Activated CD4-positive, CD25-positive, alpha-beta regulatory T cell treated with anti-CD3 and anti-CD28 coated beads, Interleukin-2, amount 50 U/mL, for 16 hours (primary cell): Measurements from ENCODE around the gene UST.
A peak's percentile ranks its signal among the peaks of the same experiment; 100 is the strongest.

Source experiments
- DNase-seq: peaks from one replicate; pipeline ENCODE4 v3.0.0-alpha.2; 2020; ENCODE audit warnings: low read depth, low spot score

The UST gene

GRCh38 chr6:149060985-149061760, 314.3 kb downstream of the UST start:
- no peak for DNase-seq

DNA sequence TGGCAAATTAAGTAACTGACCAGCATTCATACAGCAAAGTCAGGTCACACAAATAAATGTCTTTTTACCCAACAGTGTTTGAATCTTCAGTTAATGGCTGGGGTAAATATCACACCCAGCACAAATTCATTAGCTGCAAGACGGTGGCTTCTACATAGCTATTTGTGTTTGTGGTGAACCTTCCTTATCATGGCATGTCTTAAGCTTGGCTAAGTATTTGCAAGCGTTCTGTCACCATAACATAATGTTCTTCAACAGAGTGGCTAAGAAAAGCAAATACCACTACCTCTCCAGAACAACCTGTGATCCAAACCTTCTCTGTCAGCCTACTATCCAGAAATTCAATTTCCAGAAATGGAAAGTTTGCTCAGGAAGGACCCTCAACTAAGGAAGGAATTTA, 315.1 kb downstream of the UST start:
- no peak for DNase-seq

GRCh38 chr6:149062653-149063348, 316.0 kb downstream of the UST start:
- DNase-seq = no peak

DNA sequence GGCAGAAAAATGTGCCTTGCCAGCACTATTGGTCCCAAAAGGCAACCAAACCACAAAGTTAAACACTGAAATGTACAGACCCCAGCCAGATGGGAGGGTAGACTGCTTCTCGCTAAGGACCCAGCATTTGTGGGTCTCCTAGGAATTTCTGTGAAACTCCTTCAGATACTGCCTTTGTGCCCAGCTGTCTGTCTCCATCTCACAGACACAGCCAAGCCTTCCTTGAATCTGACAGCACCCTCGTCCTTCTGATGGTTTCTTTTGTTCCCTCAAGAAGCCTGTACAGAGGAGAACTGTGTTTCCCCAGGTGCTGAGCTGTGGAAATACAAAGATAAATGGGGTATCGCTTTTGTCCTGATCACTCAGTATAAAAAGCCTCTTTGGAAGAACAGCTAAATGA, 316.6 kb downstream of the UST start:
- DNase-seq = no peak

DNA sequence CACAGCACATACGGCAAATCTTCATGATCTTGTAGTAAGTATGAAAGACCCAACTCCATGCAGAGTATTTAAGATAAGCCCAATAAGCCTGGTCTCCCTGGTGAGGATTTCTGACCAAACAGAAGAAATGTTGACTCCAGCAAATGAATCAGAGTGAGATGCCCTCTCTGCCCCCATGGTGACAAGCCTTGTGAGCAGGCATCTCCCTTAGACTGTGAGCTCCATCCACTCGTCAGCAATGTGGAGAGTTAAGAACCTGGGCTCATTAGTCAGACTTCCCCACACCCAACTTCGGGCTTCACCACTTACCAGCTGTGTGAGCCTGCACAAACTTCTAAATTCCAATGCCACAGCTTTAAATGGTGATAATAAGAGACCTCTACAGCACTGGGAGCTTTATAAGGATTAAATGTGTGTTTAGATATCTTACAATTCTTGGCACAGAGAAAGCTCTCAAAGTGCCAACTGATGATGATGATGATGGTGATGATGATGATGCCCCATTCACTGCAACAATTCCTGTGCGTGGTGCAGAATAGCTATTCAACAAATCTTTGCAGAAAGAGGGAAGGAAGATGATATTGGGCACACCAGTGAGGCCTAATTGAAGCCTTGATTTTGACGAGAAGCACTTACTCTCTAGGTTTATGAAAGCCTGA, 317.3 kb downstream of the UST start:
- DNase-seq = no peak

DNA sequence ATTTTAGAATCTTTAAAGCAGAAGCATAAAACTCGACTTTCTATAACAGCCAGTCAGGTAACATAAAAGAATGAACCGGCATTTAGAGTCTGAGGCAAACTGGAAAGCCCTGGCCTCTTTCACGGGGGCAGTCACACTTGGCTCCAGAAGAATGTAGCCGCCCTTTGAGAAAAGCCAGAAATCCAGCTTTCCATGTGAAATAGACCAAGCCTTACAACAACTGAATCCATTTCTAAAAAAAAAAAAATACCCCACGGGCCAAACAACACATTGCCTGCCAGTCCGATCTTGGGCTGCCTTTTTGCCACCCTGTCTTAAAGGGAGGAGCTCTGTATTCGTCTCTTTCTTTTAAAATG, 317.8 kb downstream of the UST start:
- DNase-seq = no peak

DNA sequence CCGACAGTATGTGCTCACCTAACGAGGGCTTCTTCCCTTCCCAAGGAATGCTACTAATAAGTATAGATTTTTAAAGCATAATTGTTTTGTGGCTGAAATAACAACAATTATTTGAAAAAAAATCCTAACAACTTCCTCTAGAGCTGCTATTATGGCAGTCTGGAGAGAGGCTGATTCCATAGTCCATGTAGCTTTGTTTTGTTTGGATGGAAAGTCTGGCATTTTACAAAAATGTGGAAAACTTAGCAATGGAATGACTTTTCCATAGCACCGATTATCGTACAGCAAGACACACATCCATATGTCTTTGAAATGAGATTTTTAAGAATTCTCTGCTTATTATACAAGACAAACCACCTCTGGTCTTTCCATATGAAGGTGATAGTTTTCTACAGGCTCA, 318.3 kb downstream of the UST start:
- DNase-seq = no peak

GRCh38 chr6:149065658-149066556, 319.1 kb downstream of the UST start:
- DNase-seq = no peak

GRCh38 chr6:149071997-149072396, 325.2 kb downstream of the UST start:
- DNase-seq = no peak

GRCh38 chr6:149074832-149075258, 328.0 kb downstream of the UST start:
- DNase-seq = no peak

DNA sequence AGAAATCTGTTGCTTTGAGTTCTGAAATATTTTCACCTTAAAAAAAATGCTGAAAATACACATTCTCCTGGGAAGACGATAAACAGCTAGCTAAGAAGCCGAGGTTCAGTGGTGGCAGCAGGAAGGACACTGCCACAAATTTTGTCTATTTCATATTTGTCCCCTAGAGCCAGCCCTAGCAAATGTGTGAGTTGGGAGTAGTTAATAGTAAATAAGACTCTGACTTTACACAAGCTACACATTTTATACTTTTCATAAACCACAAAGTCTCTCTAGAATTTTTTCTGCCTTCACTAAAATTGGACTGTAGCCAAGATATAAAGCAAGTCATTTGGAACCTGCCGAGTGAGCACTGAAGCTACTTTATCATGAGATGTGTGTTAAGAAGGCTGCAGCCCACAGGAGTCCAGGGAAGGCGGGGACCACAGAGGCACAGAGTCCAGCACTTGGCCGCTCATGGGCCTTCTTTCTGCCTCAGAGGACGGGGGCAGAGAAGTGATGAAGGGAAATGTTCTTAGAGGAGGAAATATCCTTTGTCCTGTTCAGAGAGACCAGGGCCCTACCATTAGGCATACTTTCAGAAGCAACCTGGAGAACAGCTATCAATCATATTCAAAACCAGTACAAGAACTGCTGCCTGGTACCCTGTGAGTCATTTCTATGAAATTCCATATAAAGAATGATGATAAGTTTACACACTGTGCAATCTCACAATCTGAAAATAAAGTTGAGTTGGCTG, 329.0 kb downstream of the UST start:
- DNase-seq = no peak

DNA sequence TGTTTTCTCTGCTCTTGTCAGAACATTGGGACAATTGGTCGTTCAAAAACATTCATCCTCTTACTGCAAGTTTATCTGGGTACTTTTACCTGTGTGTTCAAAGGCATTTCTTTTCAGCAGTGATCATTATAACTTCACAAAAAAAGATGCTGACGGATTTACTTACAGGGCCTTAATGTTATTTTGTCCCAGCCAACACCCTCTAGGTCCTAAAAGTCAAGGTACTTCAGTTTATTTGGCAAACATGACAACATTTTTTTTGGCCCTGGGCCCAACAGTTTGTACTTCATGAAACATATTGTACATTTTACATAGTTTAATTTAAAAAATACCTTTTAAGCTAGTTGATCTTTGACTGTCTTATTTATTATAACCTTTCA, 329.5 kb downstream of the UST start:
- no peak for DNase-seq

DNA sequence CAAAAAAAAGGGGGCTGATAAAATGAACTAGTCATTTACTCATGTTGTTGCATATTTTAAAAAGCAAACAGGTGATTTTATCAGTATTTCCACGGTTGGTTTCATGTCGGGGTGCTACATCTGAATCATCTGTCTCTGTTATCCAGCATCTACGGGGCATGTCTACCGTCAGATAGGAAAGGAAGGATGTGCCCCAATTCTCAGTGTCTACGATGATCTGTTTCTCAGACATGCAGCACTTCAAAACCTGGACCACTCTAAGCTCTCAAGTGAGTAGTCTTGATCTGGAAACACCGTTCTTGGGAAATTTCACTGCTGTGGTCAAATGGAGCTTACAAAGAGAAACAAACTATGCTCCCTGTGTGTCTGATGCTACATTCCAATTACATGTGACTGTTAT, 330.4 kb downstream of the UST start:
- DNase-seq = no peak

DNA sequence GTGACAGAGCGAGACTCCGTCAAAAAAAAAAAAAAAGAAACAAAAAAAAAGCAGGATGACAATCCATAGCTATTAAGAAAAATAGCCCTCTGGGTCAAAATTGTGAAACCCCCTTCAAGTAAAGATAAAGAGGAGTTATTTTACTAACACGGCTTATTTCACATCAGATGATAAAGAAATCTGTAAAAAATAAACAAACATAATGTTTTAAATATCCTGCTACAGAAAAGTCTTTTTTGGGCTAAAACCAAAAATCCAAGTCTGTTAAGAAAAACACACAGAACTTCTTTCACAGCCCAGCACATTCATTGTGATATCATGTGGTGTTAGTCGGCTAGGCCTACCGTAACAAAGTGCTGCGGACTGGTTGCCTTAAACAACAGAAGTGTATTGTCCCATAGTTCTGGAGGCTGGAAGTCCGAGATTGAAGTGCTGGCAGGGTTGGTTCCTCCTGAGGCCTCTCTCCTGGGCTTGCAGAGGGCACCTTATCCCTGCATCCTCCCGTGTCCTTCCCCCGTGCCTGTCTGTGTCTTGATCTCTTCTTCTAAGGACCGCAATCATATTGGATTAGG, 331.5 kb downstream of the UST start:
- DNase-seq = no peak

DNA sequence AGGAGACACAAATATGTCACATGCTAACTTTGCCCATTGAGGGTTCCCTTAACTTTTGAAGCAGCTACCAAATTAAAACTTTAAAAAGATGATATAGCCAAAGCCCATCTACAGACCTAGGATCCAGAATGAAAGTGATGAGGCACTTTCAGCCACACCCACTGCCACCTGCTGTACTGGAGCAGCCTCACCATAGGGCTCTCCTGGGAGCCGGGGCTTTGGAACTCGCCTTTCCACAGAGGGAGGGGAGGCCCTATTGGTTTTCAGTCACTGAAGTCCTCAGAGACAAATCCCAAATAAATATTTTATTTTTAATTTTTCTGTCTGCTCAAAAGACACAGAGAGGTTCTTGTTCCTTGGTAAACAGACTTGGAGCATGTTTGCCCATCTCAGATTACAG, 332.6 kb downstream of the UST start:
- DNase-seq = no peak

DNA sequence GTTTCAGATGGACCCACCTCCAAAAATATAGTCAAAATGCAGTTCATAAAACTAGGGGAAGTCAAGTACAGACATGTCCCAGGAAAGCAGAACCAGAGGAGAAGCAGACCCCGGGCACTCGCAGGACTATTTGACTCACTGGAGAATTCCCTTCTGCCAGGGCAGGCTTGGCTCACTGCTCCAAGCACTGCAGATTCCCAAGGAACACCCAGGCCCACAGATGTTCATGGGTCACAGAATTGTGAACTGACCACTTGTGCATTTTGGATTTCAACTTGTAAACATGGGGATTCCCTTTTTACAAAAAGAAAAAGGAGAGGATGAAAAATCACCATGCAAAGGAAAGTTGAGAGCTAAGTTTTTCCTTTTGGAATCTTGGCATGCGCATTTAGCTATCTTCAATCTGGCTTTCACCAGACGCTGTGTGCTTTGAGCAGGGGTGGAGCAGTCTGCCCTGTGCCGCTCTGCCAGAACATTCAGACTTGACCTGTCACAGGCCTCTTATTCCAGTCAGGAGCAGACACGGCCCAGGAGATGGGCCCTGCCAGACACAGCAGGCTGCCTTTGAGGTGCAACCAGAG, 333.2 kb downstream of the UST start:
- DNase-seq = no peak

- DNase-seq = no peak
Measured at GRCh38 chr6:149080511-149080910, 333.7 kb downstream of the UST start.

DNA sequence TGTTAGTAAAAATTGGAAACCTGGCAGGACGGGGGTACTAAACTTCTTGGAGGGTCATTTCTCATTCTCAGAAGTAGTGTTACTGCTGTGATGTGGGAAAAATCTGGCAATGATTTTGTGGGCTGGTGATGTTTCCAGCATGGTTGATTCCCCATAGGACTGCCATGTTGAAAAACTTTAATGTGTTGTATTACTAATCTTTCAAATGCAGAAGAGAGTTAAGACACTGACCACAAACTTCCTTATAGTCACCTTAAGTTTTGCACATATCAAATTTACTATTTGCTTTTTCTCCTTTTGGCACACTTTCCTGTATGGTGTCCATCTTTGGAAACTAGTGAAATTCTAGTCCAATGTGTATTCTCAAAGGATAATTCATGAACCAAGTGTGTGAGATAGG, 334.5 kb downstream of the UST start:
- DNase-seq = no peak

DNA sequence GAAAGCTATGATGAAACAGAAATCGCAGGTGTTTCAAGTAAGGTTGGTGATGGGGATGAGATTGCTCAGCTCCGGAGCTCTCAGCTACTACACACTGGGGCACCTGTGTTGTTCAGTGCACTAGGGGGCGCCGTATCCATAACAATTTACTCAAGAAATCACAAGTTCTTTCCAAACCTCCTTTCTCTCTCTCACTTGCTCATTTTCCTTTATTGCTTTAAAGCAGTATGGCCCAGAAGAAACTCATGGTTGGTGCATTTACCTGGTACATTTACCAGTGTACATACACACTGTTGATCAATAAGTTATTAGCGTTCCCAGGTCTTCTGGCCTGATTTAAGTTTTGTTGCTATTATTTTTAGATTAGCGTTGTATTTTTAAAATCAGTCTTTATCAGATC, 335.5 kb downstream of the UST start:
- DNase-seq = peak; percentile 75

DNA sequence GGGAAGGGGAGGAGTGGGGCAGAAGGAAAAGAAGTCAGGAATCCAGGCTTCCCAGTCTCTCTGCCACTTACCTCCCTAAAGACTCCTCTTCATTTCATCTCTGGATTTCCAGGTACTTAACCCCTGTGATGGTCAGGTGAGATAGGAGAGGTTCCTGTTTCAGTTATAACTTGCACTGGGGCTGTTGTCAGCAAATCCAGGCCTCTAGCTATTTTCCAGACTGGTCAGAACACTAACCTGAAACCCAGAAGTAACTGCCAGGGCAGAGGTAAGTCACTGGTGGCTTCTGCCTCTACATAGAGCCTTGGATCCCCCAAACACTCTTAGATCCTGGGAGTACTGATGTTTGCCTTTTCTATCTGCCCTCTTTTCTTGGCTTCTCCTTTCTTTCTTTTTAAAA, 337.2 kb downstream of the UST start:
- DNase-seq = no peak
